GM18505 (cell line): ENCODE measurements around the gene THEMIS.
A peak's percentile ranks its signal among the peaks of the same experiment; 100 is the strongest.

Experiments used
- ATAC-seq: cut with Tn5 transposase; IDR thresholded peaks from one replicate; pipeline ENCODE4 v1.9.1; 2021; ENCODE audit not compliant: unreplicated experiment
- POLR2A ChIP-seq: IDR thresholded peaks from 4 replicates; pipeline ENCODE4 v1.6.1; 2011; ENCODE audit warnings: borderline replicate concordance; ENCODE audit not compliant: insufficient read depth, insufficient read length; ENCODE audit errors: extremely low read depth

THEMIS gene

DNA sequence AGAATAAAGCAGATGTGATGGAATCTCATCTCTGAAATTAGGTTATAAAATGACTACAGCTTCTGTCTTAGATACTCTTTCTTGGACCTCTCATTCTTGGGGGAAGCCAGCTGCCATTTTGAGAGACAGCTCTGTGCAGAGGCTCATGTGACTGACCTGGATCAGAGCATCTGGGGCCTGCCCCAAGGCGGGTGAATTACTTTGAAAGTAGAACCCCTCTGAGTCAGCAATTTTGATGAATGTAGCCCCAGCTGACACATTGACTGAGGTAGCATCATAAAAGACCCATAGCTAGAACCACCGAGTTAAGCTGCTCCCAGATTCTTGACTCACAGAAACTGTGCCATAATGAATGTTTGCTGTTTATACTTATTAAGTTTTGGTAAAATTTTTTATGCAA, 124.5 kb downstream of the THEMIS start:
- ATAC-seq: no peak
- no peak for TF ChIP-seq POLR2A

DNA sequence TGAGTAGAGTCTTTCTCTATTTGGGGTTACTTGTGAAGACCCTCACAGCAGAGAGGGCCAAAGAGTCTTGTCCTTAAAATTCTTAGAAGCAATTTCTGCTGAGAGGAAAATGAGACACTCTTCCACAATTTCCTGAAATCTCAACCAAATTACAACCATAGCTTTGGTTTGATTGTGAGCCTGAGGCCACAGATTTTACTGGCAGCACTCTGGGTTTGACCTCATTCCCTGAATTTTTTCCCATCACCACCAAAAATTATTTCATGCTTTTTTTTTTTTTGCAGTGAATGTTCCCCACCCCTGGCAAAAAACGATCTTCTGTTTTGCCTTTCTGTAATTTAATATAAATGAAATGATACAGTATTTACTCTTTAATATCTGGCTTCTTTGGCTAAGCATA, 125.5 kb downstream of the THEMIS start:
- ATAC-seq: no peak
- TF ChIP-seq POLR2A: no peak

DNA sequence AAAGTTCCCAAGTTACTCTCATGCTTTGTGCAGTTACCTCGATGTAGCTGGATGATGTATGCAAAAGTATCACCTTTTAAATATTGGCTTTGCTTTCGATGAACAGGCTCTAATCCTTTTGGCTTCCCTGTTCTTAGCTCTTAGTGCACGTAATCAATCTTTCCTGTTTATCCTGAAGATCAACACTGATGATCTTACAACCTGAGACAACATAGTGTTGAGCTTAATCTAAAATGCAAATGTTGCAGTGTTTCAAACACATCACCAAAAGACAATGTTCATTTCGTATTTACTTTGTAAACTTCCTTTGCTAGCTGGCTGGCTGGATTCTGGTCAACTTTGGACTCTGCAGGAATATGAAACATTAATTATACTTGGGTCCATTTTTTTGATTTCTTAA, 132.1 kb downstream of the THEMIS start:
- TF ChIP-seq POLR2A: no peak
- no peak for ATAC-seq

DNA sequence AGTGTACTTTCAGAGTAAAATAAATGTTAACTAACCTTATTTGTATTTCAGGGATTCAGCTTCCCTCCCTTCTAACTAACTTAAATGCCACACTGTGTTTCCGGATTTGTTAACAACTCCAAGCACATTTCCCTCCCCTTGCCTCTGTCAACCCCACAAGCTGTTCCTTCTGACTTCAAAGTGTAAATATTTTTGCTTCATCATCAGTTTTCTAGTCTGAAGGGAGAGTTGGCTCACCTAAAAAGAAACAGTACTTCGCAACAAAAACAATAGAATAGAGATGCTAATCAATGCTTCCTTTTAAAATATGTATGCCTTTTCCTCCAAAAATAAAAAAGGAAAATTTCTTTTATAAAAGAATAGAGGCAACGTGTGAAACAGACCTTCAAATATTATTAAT, 132.6 kb downstream of the THEMIS start:
- no peak for ATAC-seq
- TF ChIP-seq POLR2A: no peak

DNA sequence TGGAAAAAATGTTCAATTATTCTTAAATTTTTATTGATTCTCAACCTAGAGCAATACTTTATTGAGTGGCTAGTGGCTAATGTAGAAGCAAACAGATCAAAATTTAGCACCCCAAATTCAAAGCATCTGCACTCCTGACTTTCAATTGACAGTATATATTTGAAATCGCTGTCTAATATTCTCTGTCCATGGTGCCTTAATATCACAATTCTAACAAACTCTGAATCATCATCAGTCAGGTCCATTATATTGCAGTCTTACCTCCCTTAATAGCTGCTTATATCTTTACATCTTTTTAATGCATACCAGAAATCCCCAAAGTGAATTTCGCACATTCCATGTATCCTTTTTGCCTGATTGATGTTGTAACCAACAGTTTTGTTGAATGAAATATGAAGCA, 134.9 kb downstream of the THEMIS start:
- no peak for ATAC-seq
- TF ChIP-seq POLR2A: no peak

DNA sequence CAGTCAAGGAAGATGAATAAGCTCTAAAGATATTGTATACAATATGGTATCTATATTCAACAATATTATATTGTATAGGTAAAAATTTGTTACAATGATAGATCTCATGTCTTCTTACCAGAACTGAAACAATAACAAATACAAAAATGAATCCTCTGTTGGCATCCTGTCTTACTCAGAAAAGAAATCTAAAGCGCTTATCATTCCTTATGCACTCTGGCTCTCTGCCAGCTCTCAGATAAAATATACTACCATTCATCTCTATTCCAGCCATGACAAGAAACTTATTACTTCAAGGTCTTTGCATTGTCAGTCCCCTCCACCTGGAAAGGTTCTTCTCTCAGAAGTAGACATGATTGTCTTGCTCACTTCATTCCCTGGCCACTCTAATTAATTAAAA, 138.6 kb downstream of the THEMIS start:
- no peak for TF ChIP-seq POLR2A

DNA sequence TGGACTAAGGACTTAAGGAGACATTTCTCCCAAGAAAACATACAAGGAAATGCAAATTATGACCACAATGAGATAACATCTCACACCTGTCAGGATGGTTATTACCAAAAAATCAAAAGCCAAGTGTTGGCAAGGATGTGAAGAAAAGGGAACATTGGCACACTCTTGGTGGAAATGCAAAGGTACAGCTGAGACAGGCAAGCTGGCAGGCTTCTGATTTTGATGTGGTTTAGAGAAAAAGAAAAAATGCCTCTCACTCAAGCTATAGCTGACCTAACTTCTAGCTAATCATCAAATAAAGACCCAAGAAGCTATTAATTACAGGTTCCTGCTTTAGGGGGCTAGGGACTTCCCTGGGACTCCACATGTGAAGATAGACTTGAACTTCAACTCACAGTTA, 139.8 kb downstream of the THEMIS start:
- TF ChIP-seq POLR2A: no peak
- ATAC-seq: no peak

More for the DNA sequence above, 138.6 kb downstream of the THEMIS start:
- ATAC-seq: no peak

DNA sequence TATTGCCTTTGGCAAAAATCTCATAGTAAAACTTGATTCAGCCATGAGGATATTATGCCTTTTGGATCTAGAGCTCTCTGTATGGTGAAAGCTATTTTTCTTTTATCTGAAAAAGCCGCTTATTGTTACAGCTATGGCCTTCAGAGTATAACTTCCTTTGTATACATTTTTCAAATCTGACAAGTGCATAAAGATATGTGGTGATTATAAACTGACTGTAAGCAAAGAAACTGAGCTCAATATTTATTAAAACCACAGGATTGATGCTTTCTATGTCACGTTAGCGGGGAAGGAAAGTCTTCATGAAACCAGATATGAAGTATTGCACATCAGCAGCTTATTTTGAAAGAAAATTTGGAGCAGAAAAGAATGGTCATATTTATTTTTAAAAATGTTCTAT, 151.8 kb downstream of the THEMIS start:
- no peak for ATAC-seq
- no peak for TF ChIP-seq POLR2A

DNA sequence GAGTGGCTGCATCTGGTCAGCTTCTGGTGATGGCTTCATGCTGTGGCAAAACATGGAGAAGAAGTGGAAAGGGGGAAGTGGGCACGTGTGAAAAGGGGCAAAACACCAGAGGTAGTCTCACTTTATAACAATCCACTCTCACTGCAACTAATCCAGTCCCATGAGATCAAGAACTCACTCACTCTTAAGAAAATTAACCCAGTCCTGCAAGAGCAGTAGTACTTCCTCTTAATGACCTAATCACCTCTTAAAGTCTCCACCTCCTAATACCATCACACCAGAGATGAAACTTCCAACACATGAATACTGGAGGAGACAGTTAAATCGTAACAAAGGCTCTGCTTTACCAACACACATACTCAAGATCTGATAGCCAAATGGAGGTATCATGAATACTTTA, 152.6 kb downstream of the THEMIS start:
- ATAC-seq: no peak
- no peak for TF ChIP-seq POLR2A

DNA sequence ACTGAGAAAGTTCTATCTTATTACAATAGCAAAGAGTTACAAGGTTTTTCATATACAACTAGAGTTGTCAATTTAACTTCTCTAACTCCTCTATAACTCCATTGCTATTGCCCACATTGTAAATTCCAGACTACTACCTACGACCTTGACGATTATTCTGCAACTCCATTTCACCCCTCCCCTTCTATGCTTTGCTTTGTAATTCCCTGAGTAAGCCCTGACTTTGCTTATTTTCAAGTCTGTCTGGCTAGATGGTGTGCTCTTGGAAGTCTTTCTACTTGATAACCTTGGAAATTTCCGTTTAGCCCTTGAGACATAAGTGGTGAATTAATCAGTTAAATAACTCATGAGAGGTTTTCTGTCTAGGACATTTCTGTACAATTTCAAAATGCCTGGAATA, 162.4 kb downstream of the THEMIS start:
- TF ChIP-seq POLR2A: no peak
- no peak for ATAC-seq

DNA sequence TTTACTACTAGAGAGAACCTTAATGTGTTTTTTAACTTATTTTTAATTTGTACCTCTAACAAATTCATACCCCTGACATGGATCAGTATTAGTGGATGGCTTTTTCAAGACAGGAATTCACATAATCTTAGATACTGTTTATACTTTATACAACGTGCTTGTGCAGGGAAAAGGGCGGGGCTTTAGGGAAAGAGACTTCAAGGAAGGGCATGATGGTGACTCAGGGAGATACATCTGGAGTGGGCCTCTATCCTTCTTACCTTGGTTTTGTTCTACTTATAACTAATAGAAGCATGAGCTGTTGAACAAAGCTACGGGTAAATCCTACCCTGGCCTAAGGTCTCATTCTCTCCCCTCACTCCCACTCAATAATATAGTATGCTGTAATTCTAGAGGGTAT, 163.1 kb downstream of the THEMIS start:
- no peak for TF ChIP-seq POLR2A
- ATAC-seq: no peak

DNA sequence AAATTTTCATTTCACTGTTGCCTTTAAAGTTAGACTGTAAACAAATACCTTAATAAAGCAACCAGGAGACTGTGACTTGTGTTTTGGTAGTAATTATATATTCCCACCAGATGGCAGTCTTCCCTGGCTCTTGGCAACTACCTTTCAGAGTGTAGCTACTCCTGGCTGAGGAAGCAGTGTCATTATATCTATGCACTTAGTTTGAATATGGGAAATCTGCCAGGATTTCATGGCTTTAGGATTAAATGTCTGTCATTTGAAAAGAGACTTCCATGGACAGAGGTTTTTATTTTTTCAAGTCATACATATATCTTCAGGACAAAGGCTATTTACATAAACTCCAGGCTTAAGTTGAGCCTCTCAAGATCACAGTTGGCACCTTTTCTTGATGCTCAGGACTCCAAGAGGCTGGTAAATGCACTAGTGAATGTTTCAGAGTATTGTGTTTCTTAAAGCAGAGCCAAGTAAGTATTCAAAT, 163.8 kb downstream of the THEMIS start:
- ATAC-seq: peak; percentile 86
- no peak for TF ChIP-seq POLR2A

DNA sequence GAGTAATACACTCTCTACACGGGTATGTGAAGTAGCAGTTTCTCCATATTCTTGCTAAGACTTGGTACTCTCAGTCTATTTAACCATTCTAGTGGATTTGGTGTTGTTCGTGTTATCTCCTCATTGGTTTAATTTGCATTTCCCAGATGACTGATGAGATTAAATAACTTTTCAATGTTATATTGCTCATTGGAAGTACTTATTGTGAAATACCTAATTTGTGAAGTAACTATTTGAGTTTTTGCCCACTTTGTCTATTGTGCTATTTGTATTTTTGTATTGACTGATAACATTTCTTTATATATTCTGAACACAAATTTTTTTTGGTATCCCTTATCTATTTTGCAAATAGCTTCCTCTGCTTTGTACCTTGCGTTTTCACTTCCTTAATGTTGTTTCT, 167.9 kb downstream of the THEMIS start:
- no peak for ATAC-seq
- no peak for TF ChIP-seq POLR2A

DNA sequence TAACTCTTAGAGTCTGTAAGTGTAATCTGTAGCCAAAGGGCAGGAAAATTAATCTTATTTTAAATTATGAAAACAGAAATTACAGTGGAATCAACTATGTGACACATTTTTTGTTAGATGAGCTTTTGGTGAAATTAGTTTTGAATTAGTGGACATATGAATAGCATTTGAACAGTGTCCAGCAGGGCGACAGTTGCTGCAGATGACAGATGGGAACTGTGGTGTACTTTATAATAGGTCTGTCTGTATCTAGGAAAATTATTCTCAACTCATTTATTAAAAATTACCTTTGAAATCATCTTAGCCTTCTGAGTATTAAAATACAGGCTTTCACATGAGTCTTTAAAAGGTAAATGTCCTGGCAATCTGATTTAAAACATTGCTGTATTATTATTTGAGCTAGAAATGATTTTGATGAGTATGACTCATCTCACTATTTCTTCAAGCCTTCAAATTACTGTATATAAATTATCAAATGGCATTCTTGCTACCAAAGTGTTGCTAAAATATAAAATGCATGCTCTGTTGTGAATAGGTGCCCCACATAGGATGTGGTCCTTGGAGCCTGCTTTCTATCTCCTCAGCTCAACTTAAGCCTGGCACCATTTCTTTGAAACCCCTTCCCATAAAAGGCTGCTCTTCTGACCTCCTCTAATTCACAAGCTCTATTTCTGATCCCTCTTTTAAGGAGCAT, 173.5 kb downstream of the THEMIS start:
- ATAC-seq: no peak
- TF ChIP-seq POLR2A: no peak

DNA sequence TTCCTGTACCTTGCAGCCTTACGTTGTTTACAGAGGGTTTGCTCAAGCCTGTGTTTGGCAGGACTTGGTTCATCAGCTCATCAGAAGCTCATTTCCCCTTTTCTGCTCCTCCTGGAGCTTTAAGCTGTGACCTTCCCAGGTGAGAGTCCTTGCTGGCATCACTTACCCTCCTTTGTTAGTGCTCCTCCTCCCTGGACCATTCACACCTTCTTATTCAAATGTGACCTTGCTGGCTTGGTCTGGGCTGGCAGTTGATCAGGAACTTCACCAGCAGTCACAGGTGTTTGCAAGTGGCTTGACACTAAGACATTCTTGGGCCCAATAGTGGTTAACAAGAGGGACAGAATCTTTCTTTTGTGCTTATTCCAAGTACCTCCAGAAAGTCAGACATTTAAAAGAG, 175.0 kb downstream of the THEMIS start:
- no peak for TF ChIP-seq POLR2A
- ATAC-seq: no peak
